HL-60 (cell line): ENCODE results near the gene KXD1.
"Not testable (repeated sequence)": the region's sequence is repeated elsewhere in the genome, so short reads cannot be mapped to it uniquely, and the experiment has no call there.

Source experiments
- DNase-seq, 2 experiments: peaks; one replicate each; pipeline ENCODE4 v3.0.0-alpha.2; 2010 to 2020; ENCODE audit warnings: low read depth in 1 of 2, low spot score in 1 of 2
- H3K27ac ChIP-seq: fragments of 250-450 bp; sonication (Bioruptor Pico); replicated peaks from 2 replicates; pipeline ENCODE4 v1.5.1; 2020; ENCODE audit warnings: mild to moderate bottlenecking, moderate library complexity
- H3K27me3 ChIP-seq: fragments of 250-450 bp; sonication (Bioruptor Pico); 2 replicates; pipeline ENCODE4 v1.5.1; 2021; ENCODE audit warnings: mild to moderate bottlenecking, moderate library complexity; ENCODE audit not compliant: insufficient read depth, poor library complexity, severe bottlenecking
- H3K4me3 ChIP-seq: replicated peaks from 2 replicates; pipeline ENCODE4 v1.5.1; 2011; ENCODE audit warnings: mild to moderate bottlenecking, control low read depth, low read length; ENCODE audit not compliant: insufficient read depth
- GABPA ChIP-seq: IDR thresholded peaks from 2 replicates; pipeline ENCODE4 v1.6.1; 2012; ENCODE audit warnings: low read depth
- POLR2AphosphoS5 ChIP-seq: IDR thresholded peaks from 2 replicates; pipeline ENCODE4 v1.6.1; 2012; ENCODE audit warnings: low read depth
- REST ChIP-seq: IDR thresholded peaks from 2 replicates; pipeline ENCODE4 v1.6.1; 2012; ENCODE audit warnings: low read depth; ENCODE audit not compliant: insufficient replicate concordance
- SPI1 ChIP-seq: IDR thresholded peaks from 2 replicates; pipeline ENCODE4 v1.6.1; 2012; ENCODE audit warnings: low read depth, mild to moderate bottlenecking, borderline replicate concordance
- TF ChIP-seq, protein P1 (sequence below): IDR thresholded peaks from one replicate; pipeline ENCODE4 v1.5.1; 2011; ENCODE audit warnings: low read length, control low read depth, inconsistent platforms; ENCODE audit not compliant: insufficient read depth

The KXD1 gene

DNA sequence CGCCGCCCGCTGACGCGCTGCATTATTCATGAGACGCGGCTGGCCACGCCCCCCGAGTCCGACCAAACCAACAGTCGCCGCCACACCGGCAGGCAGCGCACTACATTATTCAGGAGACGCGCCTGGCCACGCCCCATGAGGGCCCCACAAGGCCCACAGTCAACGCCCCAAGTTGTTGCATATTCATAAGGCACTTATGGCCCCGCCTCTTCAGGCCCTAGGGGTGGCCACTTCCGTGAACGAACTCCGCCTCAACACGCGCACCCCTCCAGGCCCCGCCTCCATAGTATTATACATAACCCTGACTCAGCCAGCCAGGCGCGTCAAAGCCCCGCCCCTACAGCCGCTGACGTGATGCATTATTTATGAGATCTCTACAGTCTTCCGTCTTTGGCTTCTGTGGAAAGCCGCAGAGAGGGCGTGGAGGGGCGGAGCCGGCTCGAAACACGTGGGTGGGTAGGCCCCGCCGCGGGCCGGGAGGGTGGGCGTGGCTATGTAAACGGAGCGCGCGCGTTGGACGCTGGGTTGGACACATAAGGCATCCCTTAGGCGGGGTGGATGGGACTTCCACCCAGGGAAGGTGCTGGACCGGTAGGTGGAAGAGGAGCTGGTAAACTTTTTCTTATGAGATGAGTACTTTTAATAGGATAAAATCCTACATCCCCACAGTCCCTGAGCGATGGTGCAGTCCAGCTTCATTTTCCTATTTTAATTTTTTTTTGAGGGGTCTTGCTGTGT, 35.4 kb upstream of the KXD1 start:
- TF ChIP-seq SPI1 (peak; percentile 39; the same call in 1 of the 2 replicates), GABPA (no peak)
- no peaks in the 10 kb centered on the region for H3K27me3 ChIP-seq
- H3K27ac ChIP-seq, result peak overlapping the region; percentile 79
- peak; percentile 100 for DNase-seq
- peak overlapping the region; percentile 94 for H3K4me3 ChIP-seq

- H3K27me3 ChIP-seq, DNase-seq: not testable (repeated sequence)
- Histone ChIP-seq H3K27ac (peak overlapping the region; percentile 79), H3K4me3 (peak overlapping the region; percentile 32)
These were observed 34.7 kb upstream of the KXD1 start for GRCh38 chr19:18522862-18523440.

GRCh38 chr19:18523841-18524240, 33.8 kb upstream of the KXD1 start:
- TF ChIP-seq SPI1, result no peak
- TF ChIP-seq REST, result no peak
- TF ChIP-seq POLR2AphosphoS5, result no peak
- no peak for TF ChIP-seq GABPA
- no peaks in the 10 kb centered on the region for H3K27me3 ChIP-seq
- H3K4me3 ChIP-seq, result no peak overlapping the region
- no peak overlapping the region for H3K27ac ChIP-seq
- DNase-seq, result no peak

- no peak for DNase-seq
- TF ChIP-seq POLR2AphosphoS5, result no peak
- TF ChIP-seq REST, result no peak
- no peak for TF ChIP-seq GABPA
- TF ChIP-seq, protein P1, sequence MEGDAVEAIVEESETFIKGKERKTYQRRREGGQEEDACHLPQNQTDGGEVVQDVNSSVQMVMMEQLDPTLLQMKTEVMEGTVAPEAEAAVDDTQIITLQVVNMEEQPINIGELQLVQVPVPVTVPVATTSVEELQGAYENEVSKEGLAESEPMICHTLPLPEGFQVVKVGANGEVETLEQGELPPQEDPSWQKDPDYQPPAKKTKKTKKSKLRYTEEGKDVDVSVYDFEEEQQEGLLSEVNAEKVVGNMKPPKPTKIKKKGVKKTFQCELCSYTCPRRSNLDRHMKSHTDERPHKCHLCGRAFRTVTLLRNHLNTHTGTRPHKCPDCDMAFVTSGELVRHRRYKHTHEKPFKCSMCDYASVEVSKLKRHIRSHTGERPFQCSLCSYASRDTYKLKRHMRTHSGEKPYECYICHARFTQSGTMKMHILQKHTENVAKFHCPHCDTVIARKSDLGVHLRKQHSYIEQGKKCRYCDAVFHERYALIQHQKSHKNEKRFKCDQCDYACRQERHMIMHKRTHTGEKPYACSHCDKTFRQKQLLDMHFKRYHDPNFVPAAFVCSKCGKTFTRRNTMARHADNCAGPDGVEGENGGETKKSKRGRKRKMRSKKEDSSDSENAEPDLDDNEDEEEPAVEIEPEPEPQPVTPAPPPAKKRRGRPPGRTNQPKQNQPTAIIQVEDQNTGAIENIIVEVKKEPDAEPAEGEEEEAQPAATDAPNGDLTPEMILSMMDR, result no peak
- TF ChIP-seq SPI1, result no peak
- H3K27me3 ChIP-seq, result no peaks in the 10 kb centered on the region
- no peak overlapping the region for H3K27ac ChIP-seq
- no peak overlapping the region for H3K4me3 ChIP-seq
These were observed 31.4 kb upstream of the KXD1 start for GRCh38 chr19:18526316-18526715.

GRCh38 chr19:18529782-18530181, 27.9 kb upstream of the KXD1 start:
- Histone ChIP-seq H3K4me3 (no peak overlapping the region), H3K27ac (no peak overlapping the region), H3K27me3 (no peaks in the 10 kb centered on the region)
- TF ChIP-seq SPI1 (no peak), POLR2AphosphoS5 (no peak), REST (no peak), GABPA (no peak)
- TF ChIP-seq, protein P1, result no peak
- DNase-seq, result no peak
